ENCODE results near the gene MEN1.
A peak's percentile ranks its signal among the peaks of the same experiment; 100 is the strongest.

The MEN1 gene

GRCh38 chr11:64762674-64763525 lies 47.5 kb downstream of the MEN1 start:
- Histone ChIP-seq H3K4me3 (ENCODE audit: low read length) (no peak overlapping the region), H3K36me3 (ENCODE audit: control insufficient read depth, insufficient read depth, low read length, severe bottlenecking) (peaks cover 48% of the 10 kb centered on the region), H3K9ac (ENCODE audit: low read length) (peak overlapping the region; percentile 33), H3K27me3 (replicated peaks; ENCODE audit: control insufficient read depth, insufficient read depth, low read length) (no peaks in the 10 kb centered on the region), H3K4me1 (ENCODE audit: control insufficient read depth, insufficient read depth, low read length) (peaks cover 45% of the 10 kb centered on the region), H3K9me3 (ENCODE audit: control insufficient read depth, low read length) (no peaks in the 10 kb centered on the region)
- DNase-seq (ENCODE audit: low read depth) = no peak

GRCh38 chr11:64762277-64762673 lies 48.1 kb downstream of the MEN1 start:
- Histone ChIP-seq H3K4me1 (ENCODE audit: control insufficient read depth, insufficient read depth, low read length) (peaks cover 45% of the 10 kb centered on the region), H3K9me3 (ENCODE audit: control insufficient read depth, low read length) (no peaks in the 10 kb centered on the region), H3K4me3 (ENCODE audit: low read length) (no peak overlapping the region), H3K36me3 (ENCODE audit: control insufficient read depth, insufficient read depth, low read length, severe bottlenecking) (peaks cover 41% of the 10 kb centered on the region), H3K9ac (ENCODE audit: low read length) (peak overlapping the region; percentile 25), H3K27me3 (replicated peaks; ENCODE audit: control insufficient read depth, insufficient read depth, low read length) (no peaks in the 10 kb centered on the region)
- DNase-seq (ENCODE audit: low read depth) = no peak

- no peak overlapping the region for H3K4me3 ChIP-seq (ENCODE audit: low read length)
- peaks cover 32% of the 10 kb centered on the region for H3K36me3 ChIP-seq (ENCODE audit: control insufficient read depth, insufficient read depth, low read length, severe bottlenecking)
- H3K9me3 ChIP-seq (ENCODE audit: control insufficient read depth, low read length) = no peaks in the 10 kb centered on the region
- no peak for DNase-seq (ENCODE audit: low read depth)
- peaks cover 45% of the 10 kb centered on the region for H3K4me1 ChIP-seq (ENCODE audit: control insufficient read depth, insufficient read depth, low read length)
- no peaks in the 10 kb centered on the region for H3K27me3 ChIP-seq (replicated peaks; ENCODE audit: control insufficient read depth, insufficient read depth, low read length)
- H3K9ac ChIP-seq (ENCODE audit: low read length) = peak overlapping the region; percentile 78
Observed at GRCh38 chr11:64760759-64761420, 49.5 kb downstream of the MEN1 start.

GRCh38 chr11:64759722-64760719 lies 50.3 kb downstream of the MEN1 start, which contains the start of gene PYGM:
Gene PYGM, minus strand, starts transcription at chr11:64759974. Its CDS starts 76 bp downstream, at chr11:64759898.
- Histone ChIP-seq H3K9ac (ENCODE audit: low read length) (peak within 1 kb of the TSS; percentile 78), H3K27me3 (replicated peaks; ENCODE audit: control insufficient read depth, insufficient read depth, low read length) (no peaks in the 10 kb centered on the region), H3K36me3 (ENCODE audit: control insufficient read depth, insufficient read depth, low read length, severe bottlenecking) (peaks cover 25% of the 10 kb centered on the region), H3K4me3 (ENCODE audit: low read length) (peak within 1 kb of the TSS; percentile 56), H3K9me3 (ENCODE audit: control insufficient read depth, low read length) (no peaks in the 10 kb centered on the region), H3K4me1 (ENCODE audit: control insufficient read depth, insufficient read depth, low read length) (peaks cover 45% of the 10 kb centered on the region)
- DNase-seq (ENCODE audit: low read depth) = no peak

- DNase-seq (ENCODE audit: low read depth) = no peak
- H3K27me3 ChIP-seq (replicated peaks; ENCODE audit: control insufficient read depth, insufficient read depth, low read length) = no peaks in the 10 kb centered on the region
- peaks cover 17% of the 10 kb centered on the region for H3K36me3 ChIP-seq (ENCODE audit: control insufficient read depth, insufficient read depth, low read length, severe bottlenecking)
- H3K9ac ChIP-seq (ENCODE audit: low read length) = peak overlapping the region; percentile 78
- peak overlapping the region; percentile 56 for H3K4me3 ChIP-seq (ENCODE audit: low read length)
- H3K9me3 ChIP-seq (ENCODE audit: control insufficient read depth, low read length) = no peaks in the 10 kb centered on the region
- peaks cover 45% of the 10 kb centered on the region for H3K4me1 ChIP-seq (ENCODE audit: control insufficient read depth, insufficient read depth, low read length)
Observed at GRCh38 chr11:64759131-64759721, 51.1 kb downstream of the MEN1 start.

- Histone ChIP-seq H3K36me3 (ENCODE audit: control insufficient read depth, insufficient read depth, low read length, severe bottlenecking) (peaks cover 10% of the 10 kb centered on the region), H3K9ac (ENCODE audit: low read length) (no peak overlapping the region), H3K4me1 (ENCODE audit: control insufficient read depth, insufficient read depth, low read length) (peaks cover 37% of the 10 kb centered on the region), H3K4me3 (ENCODE audit: low read length) (no peak overlapping the region), H3K9me3 (ENCODE audit: control insufficient read depth, low read length) (no peaks in the 10 kb centered on the region), H3K27me3 (replicated peaks; ENCODE audit: control insufficient read depth, insufficient read depth, low read length) (no peaks in the 10 kb centered on the region)
- no peak for DNase-seq (ENCODE audit: low read depth)
Observed at GRCh38 chr11:64758330-64759079, 51.8 kb downstream of the MEN1 start.

GRCh38 chr11:64757549-64758329 lies 52.6 kb downstream of the MEN1 start:
- no peak overlapping the region for H3K4me3 ChIP-seq (ENCODE audit: low read length)
- H3K9me3 ChIP-seq (ENCODE audit: control insufficient read depth, low read length) = no peaks in the 10 kb centered on the region
- H3K36me3 ChIP-seq (ENCODE audit: control insufficient read depth, insufficient read depth, low read length, severe bottlenecking) = peaks cover 2% of the 10 kb centered on the region
- no peak for DNase-seq (ENCODE audit: low read depth)
- peaks cover 30% of the 10 kb centered on the region for H3K4me1 ChIP-seq (ENCODE audit: control insufficient read depth, insufficient read depth, low read length)
- no peak overlapping the region for H3K9ac ChIP-seq (ENCODE audit: low read length)
- H3K27me3 ChIP-seq (replicated peaks; ENCODE audit: control insufficient read depth, insufficient read depth, low read length) = no peaks in the 10 kb centered on the region

- no peaks in the 10 kb centered on the region for H3K9me3 ChIP-seq (ENCODE audit: control insufficient read depth, low read length)
- peaks cover 17% of the 10 kb centered on the region for H3K4me1 ChIP-seq (ENCODE audit: control insufficient read depth, insufficient read depth, low read length)
- no peak overlapping the region for H3K9ac ChIP-seq (ENCODE audit: low read length)
- no peaks in the 10 kb centered on the region for H3K36me3 ChIP-seq (ENCODE audit: control insufficient read depth, insufficient read depth, low read length, severe bottlenecking)
- H3K4me3 ChIP-seq (ENCODE audit: low read length) = no peak overlapping the region
- H3K27me3 ChIP-seq (replicated peaks; ENCODE audit: control insufficient read depth, insufficient read depth, low read length) = no peaks in the 10 kb centered on the region
- no peak for DNase-seq (ENCODE audit: low read depth)
Observed at GRCh38 chr11:64755681-64756361, 54.5 kb downstream of the MEN1 start.

- no peak for DNase-seq (ENCODE audit: low read depth)
- Histone ChIP-seq H3K36me3 (ENCODE audit: control insufficient read depth, insufficient read depth, low read length, severe bottlenecking) (no peaks in the 10 kb centered on the region), H3K4me3 (ENCODE audit: low read length) (no peak overlapping the region), H3K4me1 (ENCODE audit: control insufficient read depth, insufficient read depth, low read length) (peaks cover 10% of the 10 kb centered on the region), H3K27me3 (replicated peaks; ENCODE audit: control insufficient read depth, insufficient read depth, low read length) (no peaks in the 10 kb centered on the region), H3K9ac (ENCODE audit: low read length) (no peak overlapping the region), H3K9me3 (ENCODE audit: control insufficient read depth, low read length) (no peaks in the 10 kb centered on the region)
Observed at GRCh38 chr11:64754919-64755662, 55.3 kb downstream of the MEN1 start.
